ENCODE data around the gene SNX20. TPM values are rescaled to one million over a fixed set of nuclear protein-coding genes. Genes with fewer than 3 reads are reported as not detected.

SNX20 gene, protein sequence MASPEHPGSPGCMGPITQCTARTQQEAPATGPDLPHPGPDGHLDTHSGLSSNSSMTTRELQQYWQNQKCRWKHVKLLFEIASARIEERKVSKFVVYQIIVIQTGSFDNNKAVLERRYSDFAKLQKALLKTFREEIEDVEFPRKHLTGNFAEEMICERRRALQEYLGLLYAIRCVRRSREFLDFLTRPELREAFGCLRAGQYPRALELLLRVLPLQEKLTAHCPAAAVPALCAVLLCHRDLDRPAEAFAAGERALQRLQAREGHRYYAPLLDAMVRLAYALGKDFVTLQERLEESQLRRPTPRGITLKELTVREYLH
- total RNA-seq (0.75 TPM), polyA plus RNA-seq (ENCODE audit: insufficient read depth in 1 of 8, insufficient read length in 8 of 8, low replicate concordance in 1 of 8) (1 to 10 TPM; 1.0 to 1.6 (median 1.3) TPM)
- long read RNA-seq, donor 1: 0 reads
- long read RNA-seq, donor 2: 0 reads
- long read RNA-seq, donor 3, partial matches to known transcripts: 0 of 1 reads
- long read RNA-seq, donor 3, other reads (novel, unspliced or antisense): 0 of 1 reads
- long read RNA-seq, donor 4: 0 reads
- long read RNA-seq, donor 5: 0 reads
- long read RNA-seq, donor 6, partial matches to known transcripts: 0 of 1 reads
- long read RNA-seq, donor 6, other reads (novel, unspliced or antisense): 0 of 1 reads
- long read RNA-seq, donor 7: 0 reads
- long read RNA-seq, donor 8: 0 reads
- long read RNA-seq, donor 9: 0 reads
- long read RNA-seq, donor 10, partial matches to known transcripts: 0 of 1 reads
- long read RNA-seq, donor 10, other reads (novel, unspliced or antisense): 0 of 1 reads
- long read RNA-seq, donor 11: 0 reads

DNA sequence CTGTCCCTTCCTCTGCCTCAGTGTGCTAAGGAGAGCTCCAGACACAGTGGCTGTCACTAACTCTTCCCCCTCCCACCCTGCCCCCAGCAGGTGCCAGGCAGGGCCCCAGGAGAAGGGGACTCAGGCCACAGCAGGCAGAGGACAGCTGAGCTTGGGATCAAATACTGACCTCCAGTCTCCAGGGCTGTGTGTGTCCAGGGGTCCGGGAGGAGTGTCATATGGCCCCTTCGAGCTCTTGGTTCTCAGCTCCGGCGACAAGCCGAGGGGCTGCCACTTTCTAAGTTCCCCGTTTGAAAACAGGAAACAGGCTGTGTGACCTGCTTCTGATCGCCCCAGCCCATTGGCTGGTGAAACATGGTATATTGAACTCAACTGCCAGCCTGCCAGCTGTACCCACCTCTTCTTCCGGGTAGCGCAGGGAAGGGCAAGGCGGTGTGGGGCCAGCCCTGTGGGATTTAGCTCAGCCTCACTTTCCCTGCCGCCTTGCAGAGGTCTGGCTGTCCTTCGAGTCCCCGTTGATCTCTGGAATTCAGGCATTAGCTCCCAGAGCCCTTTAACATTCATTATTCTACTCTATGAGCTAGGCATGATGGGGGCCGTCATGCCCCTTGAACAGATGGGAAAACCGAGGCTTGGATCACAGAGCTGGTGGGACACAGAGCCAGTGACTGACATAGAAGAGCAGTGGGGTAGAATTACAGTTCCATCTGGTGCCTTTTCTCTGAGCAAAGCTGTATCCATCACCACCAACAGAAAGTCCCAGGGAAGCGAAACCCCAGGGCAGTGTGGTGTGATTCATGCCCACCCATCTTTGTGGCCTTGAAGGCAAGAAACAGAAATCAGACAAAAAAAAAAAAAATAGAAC is at the start of gene SNX20:
Gene SNX20, minus strand, starts transcription at position 292 of the 865 bp plus-strand sequence. CDS start 3,786 bp downstream, outside the sequence.
- Histone ChIP-seq H3K36me3 (ENCODE audit: control insufficient read depth, insufficient read depth, low read length) (no peaks in the 10 kb centered on the region), H3K4me3 (ENCODE audit: low read length) (peak within 1 kb of the TSS; percentile 8), H3K27ac (ENCODE audit: low read length) (peak within 1 kb of the TSS; percentile 48), H3K9me3 (replicated peaks; ENCODE audit: control insufficient read depth, low read depth, low read length) (no peaks in the 10 kb centered on the region), H3K4me1 (ENCODE audit: control insufficient read depth, insufficient read depth, low read length) (peaks cover 21% of the 10 kb centered on the region), H3K27me3 (ENCODE audit: control insufficient read depth, insufficient read depth, low read length) (no peaks in the 10 kb centered on the region)
- peak; percentile 60 for DNase-seq
- 69% methylated on average over 12 of the region's 16 CpGs for WGBS (ENCODE audit: insufficient coverage)

DNA sequence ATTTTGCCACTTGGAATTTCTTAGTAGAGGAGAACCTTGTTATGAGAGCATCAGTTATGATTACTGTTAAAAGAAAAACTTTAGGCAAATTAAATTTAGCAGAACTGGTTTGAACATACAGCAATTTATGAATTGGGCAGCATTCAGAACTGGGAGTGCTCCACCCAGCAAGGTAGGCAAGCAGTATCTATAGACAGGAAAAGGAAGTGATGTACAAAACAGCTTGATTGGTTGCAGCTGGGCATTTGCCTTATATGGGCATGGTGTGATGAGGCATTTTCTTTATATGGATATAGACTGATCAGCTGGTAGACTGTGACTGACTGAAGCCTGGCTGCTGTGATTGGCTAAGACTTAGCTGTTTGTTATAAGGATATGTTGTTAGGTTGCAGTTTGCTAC is 43.2 kb upstream of the SNX20 start:
- no peaks in the 10 kb centered on the region for H3K9me3 ChIP-seq (replicated peaks; ENCODE audit: control insufficient read depth, low read depth, low read length)
- H3K4me3 ChIP-seq (ENCODE audit: low read length): no peak overlapping the region
- no peaks in the 10 kb centered on the region for H3K27me3 ChIP-seq (ENCODE audit: control insufficient read depth, insufficient read depth, low read length)
- peaks cover 6% of the 10 kb centered on the region for H3K4me1 ChIP-seq (ENCODE audit: control insufficient read depth, insufficient read depth, low read length)
- H3K36me3 ChIP-seq (ENCODE audit: control insufficient read depth, insufficient read depth, low read length): peaks cover 4% of the 10 kb centered on the region
- no peak overlapping the region for H3K27ac ChIP-seq (ENCODE audit: low read length)
- no peak for DNase-seq

DNA sequence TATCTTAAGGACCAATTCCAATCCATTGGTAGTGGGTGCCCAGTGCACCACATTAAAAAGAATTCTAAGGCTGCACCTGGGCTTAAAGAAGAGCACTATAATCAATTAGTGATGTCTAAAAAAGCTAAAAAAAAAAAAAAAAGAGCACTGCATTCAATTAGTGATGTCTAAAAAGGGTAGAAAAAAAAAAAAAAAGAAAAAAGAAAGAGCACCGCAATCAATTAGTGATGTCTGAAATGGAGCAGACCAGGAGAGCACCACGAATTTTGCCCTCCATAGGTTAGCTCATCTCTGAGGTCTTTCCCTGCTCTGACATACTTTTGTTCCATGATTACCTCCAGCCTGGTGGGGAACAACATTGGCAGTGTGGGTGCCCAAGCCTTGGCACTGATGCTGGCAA is 41.8 kb upstream of the SNX20 start:
- no CpG with 5 or more reads among the region's 2 CpGs for WGBS (ENCODE audit: insufficient coverage)
- Histone ChIP-seq H3K9me3 (replicated peaks; ENCODE audit: control insufficient read depth, low read depth, low read length) (no peaks in the 10 kb centered on the region), H3K4me1 (ENCODE audit: control insufficient read depth, insufficient read depth, low read length) (peaks cover 6% of the 10 kb centered on the region), H3K4me3 (ENCODE audit: low read length) (no peak overlapping the region), H3K36me3 (ENCODE audit: control insufficient read depth, insufficient read depth, low read length) (peaks cover 4% of the 10 kb centered on the region), H3K27ac (ENCODE audit: low read length) (no peak overlapping the region), H3K27me3 (ENCODE audit: control insufficient read depth, insufficient read depth, low read length) (no peaks in the 10 kb centered on the region)
- DNase-seq: no peak

DNA sequence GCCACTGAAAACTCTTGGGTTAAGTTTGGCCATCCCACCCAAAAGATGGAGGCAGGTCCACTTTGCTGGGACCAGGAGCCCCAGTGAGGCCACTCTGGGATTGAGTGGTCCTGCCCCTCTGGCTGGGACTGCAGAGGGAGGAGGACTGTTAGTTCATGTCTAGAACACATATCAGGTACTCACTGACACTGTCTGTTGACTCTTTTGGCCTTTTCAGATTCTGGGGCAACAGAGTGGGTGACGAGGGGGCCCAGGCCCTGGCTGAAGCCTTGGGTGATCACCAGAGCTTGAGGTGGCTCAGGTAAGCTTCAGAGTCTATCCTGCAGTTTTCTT is 41.3 kb upstream of the SNX20 start:
- no peak overlapping the region for H3K4me3 ChIP-seq (ENCODE audit: low read length)
- no peak for DNase-seq
- no peaks in the 10 kb centered on the region for H3K9me3 ChIP-seq (replicated peaks; ENCODE audit: control insufficient read depth, low read depth, low read length)
- peaks cover 4% of the 10 kb centered on the region for H3K36me3 ChIP-seq (ENCODE audit: control insufficient read depth, insufficient read depth, low read length)
- peaks cover 6% of the 10 kb centered on the region for H3K4me1 ChIP-seq (ENCODE audit: control insufficient read depth, insufficient read depth, low read length)
- no peaks in the 10 kb centered on the region for H3K27me3 ChIP-seq (ENCODE audit: control insufficient read depth, insufficient read depth, low read length)
- 83% methylated on average over 1 of the region's 1 CpG for WGBS (ENCODE audit: insufficient coverage)
- no peak overlapping the region for H3K27ac ChIP-seq (ENCODE audit: low read length)

DNA sequence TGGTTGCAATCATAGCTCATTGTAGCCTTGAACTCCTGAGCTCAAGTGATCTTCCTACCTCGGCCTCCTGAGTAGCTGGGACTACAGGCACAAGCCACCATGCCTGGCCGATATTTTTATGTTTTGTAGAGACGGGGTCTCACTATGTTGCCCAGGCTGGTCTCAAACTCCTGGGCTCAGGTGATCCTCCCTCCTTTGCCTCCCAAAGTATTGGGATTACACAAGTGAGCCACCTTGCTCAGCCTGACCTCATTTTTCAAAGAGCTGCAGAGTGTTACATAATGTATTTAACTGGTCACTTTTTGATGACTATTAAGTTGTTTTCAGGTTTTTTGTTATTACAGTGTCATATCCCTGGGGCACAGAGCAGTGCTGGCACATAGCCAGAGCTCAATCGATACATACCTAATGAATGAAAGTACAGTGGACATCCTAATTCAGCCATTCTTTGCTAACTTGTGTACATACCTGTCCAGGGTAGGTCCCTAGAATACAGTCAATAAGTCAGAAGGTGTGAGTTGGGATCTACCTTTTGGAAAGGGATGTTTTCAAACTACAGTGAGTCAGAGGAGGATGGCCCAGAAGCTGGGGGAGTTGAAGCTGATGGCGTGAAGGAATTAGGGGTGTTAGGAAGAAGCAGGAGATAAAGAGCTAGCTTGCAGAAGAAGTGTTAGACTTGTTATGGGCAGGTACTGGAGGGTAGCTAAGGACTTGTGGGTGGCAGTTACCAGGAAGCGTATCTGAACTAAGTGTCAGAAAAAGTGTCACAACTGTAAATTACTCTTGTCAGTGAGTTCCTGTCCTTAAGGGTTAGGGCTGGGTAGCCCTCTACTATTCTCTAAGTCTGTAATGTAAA is 40.7 kb upstream of the SNX20 start:
- Histone ChIP-seq H3K36me3 (ENCODE audit: control insufficient read depth, insufficient read depth, low read length) (peaks cover 4% of the 10 kb centered on the region), H3K4me3 (ENCODE audit: low read length) (no peak overlapping the region), H3K9me3 (replicated peaks; ENCODE audit: control insufficient read depth, low read depth, low read length) (no peaks in the 10 kb centered on the region), H3K27ac (ENCODE audit: low read length) (no peak overlapping the region), H3K4me1 (ENCODE audit: control insufficient read depth, insufficient read depth, low read length) (peaks cover 6% of the 10 kb centered on the region), H3K27me3 (ENCODE audit: control insufficient read depth, insufficient read depth, low read length) (no peaks in the 10 kb centered on the region)
- 87% methylated on average over 5 of the region's 6 CpGs for WGBS (ENCODE audit: insufficient coverage)
- no peak for DNase-seq

DNA sequence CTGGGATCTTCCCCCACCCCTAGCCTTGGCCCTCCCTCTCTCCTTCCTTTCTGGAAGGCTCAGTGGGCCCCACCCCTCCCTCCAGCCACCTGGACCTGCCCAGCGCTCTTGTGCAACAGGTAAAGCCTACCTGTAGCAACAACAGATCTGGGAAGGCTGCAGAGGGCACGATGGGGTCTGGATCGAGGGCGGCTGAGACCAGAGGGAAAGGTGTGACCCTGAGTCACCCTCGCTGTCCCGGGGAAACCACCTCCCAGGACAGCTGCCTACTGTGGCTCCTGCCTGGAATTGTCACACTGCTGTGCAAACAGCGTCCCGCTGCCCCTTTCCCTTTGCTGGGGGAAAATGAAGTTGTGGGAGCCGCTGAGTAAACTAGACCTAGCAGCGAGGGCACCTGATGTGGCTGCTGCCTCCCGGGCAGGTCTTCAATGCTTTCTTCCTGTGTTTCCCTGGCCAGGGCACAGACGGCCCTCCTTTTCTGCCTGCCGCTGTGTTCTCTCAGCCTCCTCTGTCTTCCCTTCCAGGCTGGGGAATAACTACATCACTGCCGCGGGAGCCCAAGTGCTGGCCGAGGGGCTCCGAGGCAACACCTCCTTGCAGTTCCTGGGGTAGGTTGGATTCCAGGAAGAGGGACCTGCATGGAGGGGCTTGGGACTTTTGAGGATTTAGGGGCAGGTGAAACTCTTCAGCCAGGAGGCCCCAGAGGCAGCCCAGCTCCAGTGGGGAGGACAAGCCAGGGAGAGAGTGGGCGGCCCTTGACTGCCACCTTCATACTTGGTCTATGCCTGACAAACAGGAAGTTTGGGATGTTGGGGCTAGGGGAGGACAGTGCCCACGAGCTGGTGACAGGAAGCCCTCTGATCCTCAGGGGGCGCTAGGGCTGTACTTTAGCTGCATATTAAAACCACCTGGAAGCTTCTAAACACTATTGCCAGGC is 38.6 kb upstream of the SNX20 start:
- no peaks in the 10 kb centered on the region for H3K27me3 ChIP-seq (ENCODE audit: control insufficient read depth, insufficient read depth, low read length)
- no peak overlapping the region for H3K4me3 ChIP-seq (ENCODE audit: low read length)
- WGBS (ENCODE audit: insufficient coverage): 76% methylated on average over 9 of the region's 20 CpGs
- H3K9me3 ChIP-seq (replicated peaks; ENCODE audit: control insufficient read depth, low read depth, low read length): no peaks in the 10 kb centered on the region
- no peaks in the 10 kb centered on the region for H3K36me3 ChIP-seq (ENCODE audit: control insufficient read depth, insufficient read depth, low read length)
- H3K27ac ChIP-seq (ENCODE audit: low read length): no peak overlapping the region
- DNase-seq: no peak
- H3K4me1 ChIP-seq (ENCODE audit: control insufficient read depth, insufficient read depth, low read length): peaks cover 6% of the 10 kb centered on the region

DNA sequence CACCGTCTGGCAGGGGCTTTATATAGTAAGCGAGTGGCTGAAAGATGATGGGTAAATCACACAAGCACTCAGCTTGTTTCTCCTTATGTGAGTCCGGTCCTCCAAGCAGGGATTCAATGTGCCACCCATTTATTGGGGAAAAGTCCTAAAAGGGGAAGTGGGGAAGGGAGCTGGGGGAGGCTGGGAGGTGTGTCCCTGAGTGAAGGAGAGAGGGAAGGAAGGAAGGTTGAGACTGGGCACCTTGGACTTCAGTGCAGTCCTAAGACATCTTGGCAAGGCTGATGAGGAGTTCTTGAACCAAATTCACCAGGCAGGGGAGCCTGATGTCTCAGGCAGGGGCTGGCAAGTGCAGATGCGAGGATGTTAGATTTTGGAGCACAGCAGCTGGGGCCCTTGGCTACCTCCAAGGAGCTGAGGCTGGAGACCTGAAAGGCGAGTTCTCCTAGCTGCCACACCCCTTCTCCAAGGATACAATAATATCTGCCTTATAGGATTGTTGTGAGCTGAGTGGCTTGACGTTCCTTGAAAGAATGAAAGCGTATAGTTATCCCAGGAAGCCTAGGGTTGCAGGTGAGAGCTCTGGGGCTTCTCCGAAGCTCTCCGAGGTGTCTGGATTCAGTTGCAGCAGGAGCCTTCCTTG is 37.8 kb upstream of the SNX20 start:
- H3K27me3 ChIP-seq (ENCODE audit: control insufficient read depth, insufficient read depth, low read length): no peaks in the 10 kb centered on the region
- no peaks in the 10 kb centered on the region for H3K9me3 ChIP-seq (replicated peaks; ENCODE audit: control insufficient read depth, low read depth, low read length)
- peaks cover 13% of the 10 kb centered on the region for H3K4me1 ChIP-seq (ENCODE audit: control insufficient read depth, insufficient read depth, low read length)
- H3K36me3 ChIP-seq (ENCODE audit: control insufficient read depth, insufficient read depth, low read length): no peaks in the 10 kb centered on the region
- 36% methylated on average over 4 of the region's 9 CpGs for WGBS (ENCODE audit: insufficient coverage)
- DNase-seq: no peak
- H3K4me3 ChIP-seq (ENCODE audit: low read length): no peak overlapping the region
- no peak overlapping the region for H3K27ac ChIP-seq (ENCODE audit: low read length)

DNA sequence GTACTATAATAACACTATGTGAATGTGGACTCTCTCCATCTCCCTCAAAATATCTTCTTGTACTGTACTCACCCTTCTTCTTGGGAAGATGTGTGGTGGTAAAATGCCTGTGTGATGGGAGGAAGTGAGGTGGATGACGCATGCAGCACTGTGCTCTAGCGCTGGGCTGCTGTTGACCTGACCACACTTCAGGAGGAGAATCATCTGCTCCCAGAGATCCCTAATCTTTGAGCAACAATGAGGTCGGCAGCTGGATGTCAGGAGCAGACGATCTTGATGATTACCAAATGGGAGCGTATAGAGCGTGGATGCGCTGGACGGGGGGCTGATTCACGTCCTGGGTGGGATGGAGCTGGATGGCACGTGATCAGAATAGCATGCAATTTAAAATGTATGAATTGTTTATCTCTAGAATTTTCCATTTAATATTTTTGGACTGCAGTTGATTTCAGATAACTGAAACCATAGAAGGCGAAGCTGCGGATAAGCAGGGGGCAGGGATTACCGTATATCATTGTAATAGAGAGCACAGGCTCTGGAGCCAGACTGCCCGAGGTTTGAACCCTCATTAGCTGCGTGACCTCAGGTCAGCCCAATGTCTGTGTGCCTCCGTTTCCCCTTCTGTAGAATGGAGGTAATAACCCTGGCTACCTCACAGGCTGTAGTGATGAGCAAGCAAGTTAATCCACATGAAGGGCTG is 37.1 kb upstream of the SNX20 start:
- Histone ChIP-seq H3K9me3 (replicated peaks; ENCODE audit: control insufficient read depth, low read depth, low read length) (no peaks in the 10 kb centered on the region), H3K36me3 (ENCODE audit: control insufficient read depth, insufficient read depth, low read length) (no peaks in the 10 kb centered on the region), H3K27ac (ENCODE audit: low read length) (no peak overlapping the region), H3K4me1 (ENCODE audit: control insufficient read depth, insufficient read depth, low read length) (peaks cover 18% of the 10 kb centered on the region), H3K27me3 (ENCODE audit: control insufficient read depth, insufficient read depth, low read length) (no peaks in the 10 kb centered on the region), H3K4me3 (ENCODE audit: low read length) (no peak overlapping the region)
- WGBS (ENCODE audit: insufficient coverage): 54% methylated on average over 14 of the region's 16 CpGs
- DNase-seq: no peak

Data from muscle of leg (tissue), 16 donors.